NT2/D1 (cell line): Measurements from ENCODE around the gene NSD2.

Experiments used
- YY1 ChIP-seq: IDR thresholded peaks from 2 replicates; pipeline ENCODE4 v1.6.1; 2011; ENCODE audit not compliant: insufficient read length, insufficient read depth
- ZNF274 ChIP-seq: IDR thresholded peaks from 2 replicates; pipeline ENCODE4 v1.6.1; 2011; ENCODE audit warnings: mild to moderate bottlenecking, low read depth, low read length

- TF ChIP-seq YY1, result no peak
- no peak for TF ChIP-seq ZNF274
These were observed at the start of gene NSD2 for GRCh38 chr4:1870578-1871443.
